Upper lobe of right lung (tissue), 1 donor: ENCODE results near the gene CBY3. TPM values are rescaled to one million over a fixed set of nuclear protein-coding genes. Genes with fewer than 3 reads are reported as not detected.
A peak's percentile ranks its signal among the peaks of the same experiment; 100 is the strongest.
"Not testable (repeated sequence)": the region's sequence is repeated elsewhere in the genome, so short reads cannot be mapped to it uniquely, and the experiment has no call there.

Source experiments
- ATAC-seq: fragments of 200-7000 bp; cut with Tn5 transposase; one replicate; pipeline ENCODE4 v1.9.1; 2020; ENCODE audit warnings: mild to moderate bottlenecking, moderate library complexity
- DNase-seq: peaks from one replicate; pipeline ENCODE4 v3.0.0-alpha.2; 2020
- H3K27ac ChIP-seq: fragments of 200-600 bp; one replicate; pipeline ENCODE4 v1.8.0; 2022
- H3K27me3 ChIP-seq: fragments of 200-600 bp; one replicate; pipeline ENCODE4 v1.8.0; 2022; ENCODE audit warnings: mild to moderate bottlenecking
- H3K36me3 ChIP-seq: fragments of 200-600 bp; one replicate; pipeline ENCODE4 v1.8.0; 2022
- H3K4me1 ChIP-seq: fragments of 200-600 bp; one replicate; pipeline ENCODE4 v1.8.0; 2022
- H3K4me3 ChIP-seq: fragments of 200-600 bp; one replicate; pipeline ENCODE4 v1.8.0; 2022; ENCODE audit warnings: mild to moderate bottlenecking
- H3K9me3 ChIP-seq: fragments of 200-600 bp; one replicate; pipeline ENCODE4 v1.8.0; 2022
- intact Hi-C: fragments of 100-400 bp; cut with DNase I; formaldehyde crosslinking; loops from one replicate; pipeline ENCODE4 v1.11.0; 2022
- total RNA-seq: library from RNA; stranded (reverse); fragmentation: NEBNext Ultra II Directional; extraction: Animal tissue kit (Norgen Biotek cat#: 25700); gene quantifications from one replicate; pipeline ENCODE4 v1.2.1, GENCODE V29; 2021
- TF ChIP-seq, protein P1 (sequence below): fragments of 200-600 bp; IDR thresholded peaks from one replicate; pipeline ENCODE4 v1.8.0; 2022; ENCODE audit warnings: antibody characterized with exemption
- donor health status: DM: no; HTN: yes; CAD: no; lungs with severe emphysema.

Gene CBY3
- total RNA-seq, 1 donor from 2014 or later, result not detected

- Histone ChIP-seq H3K4me1 (peaks cover 13% of the 10 kb centered on the region), H3K4me3 (no peak overlapping the region), H3K27ac (no peak overlapping the region), H3K27me3 (no peaks in the 10 kb centered on the region), H3K36me3 (no peaks in the 10 kb centered on the region), H3K9me3 (no peaks in the 10 kb centered on the region)
- ATAC-seq, result no peak
- no peak for DNase-seq
- TF ChIP-seq, protein P1, sequence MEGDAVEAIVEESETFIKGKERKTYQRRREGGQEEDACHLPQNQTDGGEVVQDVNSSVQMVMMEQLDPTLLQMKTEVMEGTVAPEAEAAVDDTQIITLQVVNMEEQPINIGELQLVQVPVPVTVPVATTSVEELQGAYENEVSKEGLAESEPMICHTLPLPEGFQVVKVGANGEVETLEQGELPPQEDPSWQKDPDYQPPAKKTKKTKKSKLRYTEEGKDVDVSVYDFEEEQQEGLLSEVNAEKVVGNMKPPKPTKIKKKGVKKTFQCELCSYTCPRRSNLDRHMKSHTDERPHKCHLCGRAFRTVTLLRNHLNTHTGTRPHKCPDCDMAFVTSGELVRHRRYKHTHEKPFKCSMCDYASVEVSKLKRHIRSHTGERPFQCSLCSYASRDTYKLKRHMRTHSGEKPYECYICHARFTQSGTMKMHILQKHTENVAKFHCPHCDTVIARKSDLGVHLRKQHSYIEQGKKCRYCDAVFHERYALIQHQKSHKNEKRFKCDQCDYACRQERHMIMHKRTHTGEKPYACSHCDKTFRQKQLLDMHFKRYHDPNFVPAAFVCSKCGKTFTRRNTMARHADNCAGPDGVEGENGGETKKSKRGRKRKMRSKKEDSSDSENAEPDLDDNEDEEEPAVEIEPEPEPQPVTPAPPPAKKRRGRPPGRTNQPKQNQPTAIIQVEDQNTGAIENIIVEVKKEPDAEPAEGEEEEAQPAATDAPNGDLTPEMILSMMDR, result no peak
- intact Hi-C loops, result no loop called here
Observed at GRCh38 chr5:179680014-179680779, 637 bp downstream of the CBY3 start.

DNA sequence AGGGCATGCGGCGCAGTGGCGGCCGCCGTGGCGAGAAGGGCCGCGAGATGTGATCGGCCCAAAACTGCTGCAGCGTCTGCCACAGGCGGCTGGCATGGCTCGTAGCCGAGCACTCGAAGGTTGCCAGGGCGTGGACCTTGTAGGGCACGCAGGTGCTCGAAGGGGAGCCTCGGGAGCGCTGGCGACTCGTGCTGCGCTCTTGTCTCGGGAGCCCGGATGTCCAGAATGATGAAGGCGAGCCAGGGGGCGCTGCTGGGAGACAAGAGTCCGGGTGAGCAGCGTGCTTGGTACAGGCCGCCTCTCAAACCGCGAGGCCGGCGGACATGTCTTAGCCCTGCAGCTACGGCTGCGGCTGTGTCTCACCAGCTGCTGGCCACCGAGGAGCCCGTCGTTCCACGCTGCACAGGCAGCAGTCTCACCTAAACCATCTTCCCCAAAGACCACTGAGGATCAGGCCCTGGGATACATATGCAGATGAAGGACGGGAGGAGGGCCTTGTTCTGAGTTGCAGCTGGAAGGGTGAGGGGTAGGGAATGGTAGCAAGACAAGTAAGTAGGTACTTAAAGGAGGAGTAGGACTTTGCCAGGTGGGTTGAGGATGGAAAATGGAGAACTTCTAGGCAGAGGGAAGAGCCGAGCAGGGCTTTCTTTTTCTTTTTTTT, 1.7 kb downstream of the CBY3 start:
- H3K27me3 ChIP-seq, result no peaks in the 10 kb centered on the region
- peak overlapping the region; percentile 87 for H3K27ac ChIP-seq
- intact Hi-C loops, result no loop called here
- H3K9me3 ChIP-seq, result no peaks in the 10 kb centered on the region
- peak; percentile 90 for DNase-seq
- TF ChIP-seq, protein P1, result peak; percentile 46
- peak; percentile 73 for ATAC-seq
- H3K36me3 ChIP-seq, result no peaks in the 10 kb centered on the region
- H3K4me3 ChIP-seq, result peak overlapping the region; percentile 71
- peaks cover 13% of the 10 kb centered on the region for H3K4me1 ChIP-seq

- Histone ChIP-seq H3K4me3 (peak overlapping the region; percentile 71), H3K27me3 (no peaks in the 10 kb centered on the region), H3K36me3 (no peaks in the 10 kb centered on the region), H3K9me3 (no peaks in the 10 kb centered on the region), H3K4me1 (peaks cover 13% of the 10 kb centered on the region), H3K27ac (peak overlapping the region; percentile 87)
- TF ChIP-seq, protein P1, result no peak
- intact Hi-C loops, result no loop called here
- peak; percentile 98 for DNase-seq
- peak; percentile 95 for ATAC-seq
Observed at GRCh38 chr5:179678223-179679013, 2.4 kb downstream of the CBY3 start.

DNA sequence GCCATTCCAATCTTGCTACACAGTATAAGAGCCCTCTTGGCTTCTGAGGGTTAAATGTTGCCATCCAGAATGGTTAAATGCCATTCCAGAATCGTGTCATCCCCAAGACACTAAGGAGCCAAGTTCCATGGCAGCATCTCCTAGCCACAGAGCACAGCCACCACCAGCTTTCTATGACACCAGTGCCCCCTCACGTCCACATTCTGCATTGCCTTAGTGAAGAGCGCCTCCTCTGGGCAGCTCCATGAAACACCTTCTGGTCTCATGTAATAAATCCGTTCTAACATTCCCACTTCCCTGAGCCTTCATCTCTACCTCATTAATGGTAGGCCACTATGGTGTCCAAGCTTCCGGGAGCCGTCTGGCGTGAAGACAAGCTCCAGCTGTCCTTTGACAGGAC, 12.4 kb downstream of the CBY3 start:
- intact Hi-C loops, result no loop called here
- no peak overlapping the region for H3K4me3 ChIP-seq
- TF ChIP-seq, protein P1, result peak; percentile 68
- ATAC-seq (peak; percentile 92), DNase-seq (no peak)
- peaks cover 18% of the 10 kb centered on the region for H3K36me3 ChIP-seq
- no peaks in the 10 kb centered on the region for H3K9me3 ChIP-seq
- H3K4me1 ChIP-seq, result no peaks in the 10 kb centered on the region
- H3K27me3 ChIP-seq, result no peaks in the 10 kb centered on the region
- H3K27ac ChIP-seq, result no peak overlapping the region

DNA sequence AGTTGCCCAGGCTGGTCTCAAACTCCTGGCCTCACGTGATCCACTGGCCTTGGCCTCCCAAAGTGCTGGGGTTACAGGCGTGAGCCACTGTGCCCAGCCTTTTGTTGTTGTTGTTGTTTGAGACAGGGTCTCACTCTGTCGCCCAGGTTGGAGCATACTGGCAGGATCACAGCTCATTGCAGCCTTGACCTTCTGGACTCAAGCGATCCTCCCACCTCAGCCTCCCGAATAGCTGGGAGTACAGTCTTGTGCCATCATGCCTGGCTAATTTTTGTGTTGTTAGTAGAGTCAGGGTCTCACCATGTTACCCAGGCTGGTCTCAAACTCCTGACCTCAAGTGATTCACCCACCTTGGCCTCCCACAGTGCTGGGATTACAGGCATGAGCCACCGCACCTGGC, 19.2 kb downstream of the CBY3 start:
- H3K4me1 ChIP-seq, H3K27me3 ChIP-seq, ATAC-seq, H3K9me3 ChIP-seq, H3K27ac ChIP-seq, intact Hi-C loops, H3K4me3 ChIP-seq, DNase-seq: not testable (repeated sequence)
- H3K36me3 ChIP-seq, result peaks cover 23% of the 10 kb centered on the region

DNA sequence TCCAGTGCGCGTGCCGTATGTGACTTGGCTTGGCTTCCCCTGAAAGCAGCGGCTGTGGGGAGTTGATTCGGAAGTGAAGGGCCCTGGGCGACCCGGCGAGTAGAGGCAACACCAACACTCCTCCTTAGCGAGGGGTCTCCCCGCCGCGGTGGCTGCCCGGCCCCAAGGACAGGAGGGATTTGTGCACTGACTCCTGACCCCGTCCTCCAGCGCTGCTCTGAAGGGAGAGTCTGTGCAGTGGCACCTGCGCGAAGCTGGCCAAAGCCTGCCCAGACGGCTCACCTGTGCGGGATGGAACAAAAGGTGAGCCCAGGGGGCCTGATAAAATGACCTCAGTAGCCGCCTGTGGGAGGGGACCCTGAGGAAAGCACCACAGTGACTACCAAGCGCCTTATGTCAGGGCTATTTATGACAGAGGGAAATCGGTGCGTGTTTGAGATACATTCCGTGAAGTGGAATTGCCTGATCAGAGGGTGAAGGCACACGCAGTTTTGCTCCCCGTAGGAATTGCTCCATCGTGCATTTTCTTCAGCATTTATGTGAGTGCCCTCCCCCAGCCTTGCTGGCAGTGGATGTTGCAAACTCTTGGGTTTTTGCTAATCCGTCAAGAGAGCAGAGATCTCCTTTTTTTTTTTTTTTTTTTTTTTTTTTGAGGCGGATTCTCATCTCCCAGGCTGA, 22.5 kb downstream of the CBY3 start:
- H3K36me3 ChIP-seq, H3K27ac ChIP-seq, H3K4me1 ChIP-seq, H3K27me3 ChIP-seq, H3K9me3 ChIP-seq, intact Hi-C loops, DNase-seq: not testable (repeated sequence)
- ATAC-seq, result peak; percentile 62
- H3K4me3 ChIP-seq, result peak overlapping the region; percentile 50

- H3K27ac ChIP-seq, H3K4me1 ChIP-seq, H3K27me3 ChIP-seq, H3K36me3 ChIP-seq, H3K9me3 ChIP-seq, DNase-seq, intact Hi-C loops: not testable (repeated sequence)
- peak overlapping the region; percentile 25 for H3K4me3 ChIP-seq
- peak; percentile 98 for ATAC-seq
Observed at GRCh38 chr5:179657302-179658178, 23.3 kb downstream of the CBY3 start.

GRCh38 chr5:179653135-179653534, 27.7 kb downstream of the CBY3 start:
- H3K36me3 ChIP-seq, H3K27me3 ChIP-seq, DNase-seq, intact Hi-C loops, H3K27ac ChIP-seq, H3K9me3 ChIP-seq, H3K4me1 ChIP-seq, H3K4me3 ChIP-seq, ATAC-seq: not testable (repeated sequence)
